Thoracic aorta (tissue), 2 donors: ENCODE data around the gene PDSS2. TPM values are rescaled to one million over a fixed set of nuclear protein-coding genes. Genes with fewer than 3 reads are reported as not detected.

Experiments
- ATAC-seq: fragments of 150-250 bp; one replicate; pipeline ENCODE4 v1.8.0; 2017; ENCODE audit warnings: low read depth; ENCODE audit not compliant: insufficient number of reproducible peaks, low FRiP score
- DNase-seq: peaks from one replicate; pipeline ENCODE4 v3.0.0-alpha.2; 2020; ENCODE audit warnings: low spot score
- H3K27ac ChIP-seq, 2 donors: fragments of 200-600 bp; sonication (generic); 1 replicate in 1 of 2; 2 replicates in 1 of 2; pipeline ENCODE4 v1.5.1; 2016; ENCODE audit warnings: mild to moderate bottlenecking in 2 of 2, moderate library complexity in 2 of 2
- H3K27me3 ChIP-seq: fragments of 200-600 bp; sonication (generic); replicated peaks from 2 replicates; pipeline ENCODE4 v1.6.0; 2016; ENCODE audit warnings: mild to moderate bottlenecking; ENCODE audit not compliant: insufficient read depth
- H3K36me3 ChIP-seq: fragments of 200-600 bp; sonication (generic); one replicate; pipeline ENCODE4 v1.5.1; 2016
- H3K4me1 ChIP-seq, 2 donors: fragments of 200-600 bp; sonication (generic); 1 replicate in 1 of 2; 2 replicates in 1 of 2; pipeline versions ENCODE4 v1.5.1 to v1.6.0; 2016; ENCODE audit warnings: low read depth in 2 of 2, mild to moderate bottlenecking in 1 of 2; ENCODE audit not compliant: control insufficient read depth in 1 of 2
- H3K4me3 ChIP-seq: fragments of 200-600 bp; sonication (generic); 2 replicates; pipeline ENCODE4 v1.5.1; 2016; ENCODE audit warnings: mild to moderate bottlenecking
- H3K9me3 ChIP-seq: fragments of 200-600 bp; sonication (generic); 2 replicates; pipeline ENCODE4 v1.5.1; 2016
- total RNA-seq, 2 donors: library from RNA; depleted of rRNA; stranded (reverse); fragments of >200 nt; gene quantifications; one replicate each; pipeline versions ENCODE4 v1.1.0 to v1.2.3, GENCODE V29; 2016
- TF ChIP-seq, protein P1 (sequence below): fragments of 200-600 bp; sonication (generic); IDR thresholded peaks from one replicate; pipeline ENCODE4 v1.5.1; 2019; ENCODE audit warnings: antibody characterized with exemption

The PDSS2 gene
- total RNA-seq, 2 donors from 2014 or later = 6.9 to 9.9 TPM

DNA sequence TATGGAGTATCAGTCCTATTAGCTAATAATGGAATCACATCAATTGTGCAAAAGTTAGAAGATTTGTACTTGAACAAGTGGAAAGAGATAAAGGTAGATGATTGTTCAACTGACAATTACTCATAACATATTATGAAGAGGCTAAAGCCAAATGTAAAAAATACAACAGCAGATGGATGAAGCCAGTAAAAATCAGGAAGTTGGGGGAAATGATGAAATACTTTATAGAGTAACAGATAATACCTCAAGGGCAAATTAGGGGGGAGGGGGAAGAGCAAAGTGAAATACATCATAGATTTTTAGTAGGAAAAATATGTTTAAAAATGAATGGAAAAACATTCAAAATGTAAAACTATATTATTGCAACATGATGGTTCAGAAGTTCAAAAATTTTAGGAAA, 114.0 kb downstream of the PDSS2 start:
- H3K4me3 ChIP-seq = no peak overlapping the region
- H3K36me3 ChIP-seq = no peaks in the 10 kb centered on the region
- no peaks in the 10 kb centered on the region for H3K27me3 ChIP-seq
- DNase-seq (no peak), ATAC-seq (no peak)
- TF ChIP-seq, protein P1, sequence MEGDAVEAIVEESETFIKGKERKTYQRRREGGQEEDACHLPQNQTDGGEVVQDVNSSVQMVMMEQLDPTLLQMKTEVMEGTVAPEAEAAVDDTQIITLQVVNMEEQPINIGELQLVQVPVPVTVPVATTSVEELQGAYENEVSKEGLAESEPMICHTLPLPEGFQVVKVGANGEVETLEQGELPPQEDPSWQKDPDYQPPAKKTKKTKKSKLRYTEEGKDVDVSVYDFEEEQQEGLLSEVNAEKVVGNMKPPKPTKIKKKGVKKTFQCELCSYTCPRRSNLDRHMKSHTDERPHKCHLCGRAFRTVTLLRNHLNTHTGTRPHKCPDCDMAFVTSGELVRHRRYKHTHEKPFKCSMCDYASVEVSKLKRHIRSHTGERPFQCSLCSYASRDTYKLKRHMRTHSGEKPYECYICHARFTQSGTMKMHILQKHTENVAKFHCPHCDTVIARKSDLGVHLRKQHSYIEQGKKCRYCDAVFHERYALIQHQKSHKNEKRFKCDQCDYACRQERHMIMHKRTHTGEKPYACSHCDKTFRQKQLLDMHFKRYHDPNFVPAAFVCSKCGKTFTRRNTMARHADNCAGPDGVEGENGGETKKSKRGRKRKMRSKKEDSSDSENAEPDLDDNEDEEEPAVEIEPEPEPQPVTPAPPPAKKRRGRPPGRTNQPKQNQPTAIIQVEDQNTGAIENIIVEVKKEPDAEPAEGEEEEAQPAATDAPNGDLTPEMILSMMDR = no peak
- H3K27ac ChIP-seq = no peak overlapping the region
- peaks cover 0 to 8% of the 10 kb centered on the region in 2 donors for H3K4me1 ChIP-seq
- H3K9me3 ChIP-seq = no peaks in the 10 kb centered on the region

GRCh38 chr6:107344981-107345380, 114.4 kb downstream of the PDSS2 start:
- H3K4me3 ChIP-seq = no peak overlapping the region
- no peaks in the 10 kb centered on the region for H3K9me3 ChIP-seq
- DNase-seq (no peak), ATAC-seq (no peak)
- no peaks in the 10 kb centered on the region for H3K36me3 ChIP-seq
- TF ChIP-seq, protein P1 = no peak
- H3K4me1 ChIP-seq = peaks cover 0 to 8% of the 10 kb centered on the region in 2 donors
- no peaks in the 10 kb centered on the region for H3K27me3 ChIP-seq
- no peak overlapping the region for H3K27ac ChIP-seq

DNA sequence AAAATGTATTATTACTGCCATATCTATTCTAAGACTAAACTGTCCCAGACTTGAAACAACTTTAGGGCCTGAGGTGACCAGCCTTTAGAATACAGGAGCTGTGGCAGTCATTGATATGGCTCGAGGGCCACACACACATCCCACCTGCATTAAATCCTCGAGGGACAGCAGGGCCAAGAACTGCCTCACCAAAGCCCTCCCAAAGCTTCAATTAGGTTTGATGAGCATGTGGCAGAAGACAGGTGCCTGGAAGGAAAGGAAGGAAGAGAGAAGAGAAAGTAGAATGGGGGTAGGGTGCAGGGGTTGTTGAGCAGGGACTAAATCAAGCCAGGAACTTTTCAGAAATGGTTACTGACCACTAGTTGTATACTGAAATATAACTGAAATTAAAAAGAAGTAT, 115.0 kb downstream of the PDSS2 start:
- TF ChIP-seq, protein P1 = no peak
- no peaks in the 10 kb centered on the region for H3K36me3 ChIP-seq

DNA sequence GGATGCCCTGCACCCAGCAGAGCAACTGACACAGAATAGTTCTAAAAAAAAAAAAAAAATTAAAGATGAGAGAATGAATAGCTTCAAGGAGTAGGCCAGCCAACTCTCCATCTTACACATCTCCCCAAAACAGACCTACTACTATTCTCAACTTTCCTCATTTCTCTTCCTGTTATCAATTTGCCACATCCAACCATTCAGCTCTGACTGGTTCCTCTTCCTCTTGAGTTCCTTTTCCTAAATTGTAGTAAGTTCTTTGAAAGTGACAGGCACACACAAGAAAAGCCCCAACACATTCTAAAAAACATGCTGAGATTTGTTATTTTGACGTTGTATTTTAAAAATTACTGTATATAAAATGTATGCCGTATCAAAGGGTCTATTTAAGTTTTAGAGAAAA, 117.2 kb downstream of the PDSS2 start:
- Histone ChIP-seq H3K9me3 (no peaks in the 10 kb centered on the region), H3K36me3 (no peaks in the 10 kb centered on the region), H3K4me3 (no peak overlapping the region), H3K27me3 (no peaks in the 10 kb centered on the region), H3K27ac (no peak overlapping the region), H3K4me1 (peaks cover 0 to 8% of the 10 kb centered on the region in 2 donors)
- TF ChIP-seq, protein P1 = no peak
- ATAC-seq (no peak), DNase-seq (no peak)

More for the DNA sequence above, 115.0 kb downstream of the PDSS2 start:
- peaks cover 0 to 8% of the 10 kb centered on the region in 2 donors for H3K4me1 ChIP-seq
- H3K27me3 ChIP-seq = no peaks in the 10 kb centered on the region
- H3K27ac ChIP-seq = no peak overlapping the region
- no peak for DNase-seq
- no peak for ATAC-seq
- H3K4me3 ChIP-seq = no peak overlapping the region
- no peaks in the 10 kb centered on the region for H3K9me3 ChIP-seq

DNA sequence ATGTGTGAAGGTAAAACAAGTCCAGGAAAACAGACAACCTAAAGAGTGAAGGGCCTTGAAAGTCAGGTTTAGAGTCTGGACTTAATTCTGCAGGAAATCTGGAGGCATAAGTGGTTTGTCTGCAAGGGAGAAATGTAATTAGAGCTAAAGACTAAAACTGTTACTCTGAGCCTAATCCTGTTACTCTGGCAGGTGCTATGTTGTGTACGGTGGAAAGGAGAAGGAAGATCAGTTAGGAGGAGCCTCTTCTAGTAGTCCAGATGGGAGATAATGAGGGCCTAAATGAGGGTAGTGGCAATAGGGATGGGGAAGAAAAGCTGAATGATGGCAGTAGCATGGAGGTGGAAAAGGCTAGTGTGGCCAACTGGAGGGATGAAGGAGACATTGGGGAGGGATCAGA, 118.5 kb downstream of the PDSS2 start:
- TF ChIP-seq, protein P1 = no peak
- Histone ChIP-seq H3K27ac (no peak overlapping the region), H3K4me1 (peaks cover 0 to 8% of the 10 kb centered on the region in 2 donors), H3K4me3 (no peak overlapping the region), H3K9me3 (no peaks in the 10 kb centered on the region), H3K36me3 (no peaks in the 10 kb centered on the region), H3K27me3 (no peaks in the 10 kb centered on the region)
- no peak for DNase-seq
- no peak for ATAC-seq
